Measurements from ENCODE around the gene GALNTL6. TPM values are rescaled to one million over a fixed set of nuclear protein-coding genes. Genes with fewer than 3 reads are reported as not detected.

The GALNTL6 gene
- total and polyA plus RNA-seq, 2 donors (not counting 1 experiment from before 2014, with no cell fraction given), result not detected

GRCh38 chr4:171813526-171814250, 484 bp downstream of the GALNTL6 start:
- Histone ChIP-seq H3K27ac (ENCODE audit: insufficient read depth, low read length) (no peak overlapping the region), H3K9me3 (ENCODE audit: control insufficient read depth, insufficient read depth, low read depth, low read length) (no peaks in the 10 kb centered on the region), H3K27me3 (ENCODE audit: control insufficient read depth, insufficient read depth, low read length) (no peaks in the 10 kb centered on the region), H2AFZ (ENCODE audit: low read length) (no peak overlapping the region), H3K79me2 (ENCODE audit: control insufficient read depth, insufficient read depth, low read length) (no peaks in the 10 kb centered on the region), H3K9ac (ENCODE audit: insufficient read depth, low read length) (no peak overlapping the region), H3K4me1 (ENCODE audit: control insufficient read depth, extremely low read depth, insufficient read depth, low read length) (no peaks in the 10 kb centered on the region), H4K20me1 (ENCODE audit: control insufficient read depth, extremely low read depth, insufficient read depth, low read length) (no peaks in the 10 kb centered on the region), H3K4me2 (ENCODE audit: extremely low read depth, insufficient read depth, low read length) (no peak overlapping the region), H3K4me3 (replicated peaks in 1 of 4; ENCODE audit: control extremely low read depth in 1 of 4, insufficient read depth in 1 of 4, low read depth in 3 of 4, low read length in 4 of 4) (peak overlapping the region in 1 of 4 experiments; percentile 27), H3K36me3 (ENCODE audit: control insufficient read depth, insufficient read depth, low read length) (no peaks in the 10 kb centered on the region)
- TF ChIP-seq CTCF (conservative IDR thresholded peaks at IDR 0.05 in 1 of 2, IDR thresholded peaks at IDR 0.05 in 1 of 2; ENCODE audit: low read depth in 1 of 2, low read length in 2 of 2), result no peak
- no peak for TF ChIP-seq EZH2 (IDR thresholded peaks at IDR 0.05; ENCODE audit: low read length, missing control alignments)
- no peak for DNase-seq (ENCODE audit: low read depth in 2 of 2)

GRCh38 chr4:171814545-171814944, 1.3 kb downstream of the GALNTL6 start:
- no peaks in the 10 kb centered on the region for H4K20me1 ChIP-seq (ENCODE audit: control insufficient read depth, extremely low read depth, insufficient read depth, low read length)
- no peak for DNase-seq (ENCODE audit: low read depth in 2 of 2)
- H2AFZ ChIP-seq (ENCODE audit: low read length), result no peak overlapping the region
- H3K27me3 ChIP-seq (ENCODE audit: control insufficient read depth, insufficient read depth, low read length), result no peaks in the 10 kb centered on the region
- H3K27ac ChIP-seq (ENCODE audit: insufficient read depth, low read length), result no peak overlapping the region
- H3K9ac ChIP-seq (ENCODE audit: insufficient read depth, low read length), result no peak overlapping the region
- H3K36me3 ChIP-seq (ENCODE audit: control insufficient read depth, insufficient read depth, low read length), result no peaks in the 10 kb centered on the region
- no peaks in the 10 kb centered on the region for H3K79me2 ChIP-seq (ENCODE audit: control insufficient read depth, insufficient read depth, low read length)
- H3K4me2 ChIP-seq (ENCODE audit: extremely low read depth, insufficient read depth, low read length), result no peak overlapping the region
- no peaks in the 10 kb centered on the region for H3K9me3 ChIP-seq (ENCODE audit: control insufficient read depth, insufficient read depth, low read depth, low read length)
- TF ChIP-seq EZH2 (IDR thresholded peaks at IDR 0.05; ENCODE audit: low read length, missing control alignments), result no peak
- TF ChIP-seq CTCF (conservative IDR thresholded peaks at IDR 0.05 in 1 of 2, IDR thresholded peaks at IDR 0.05 in 1 of 2; ENCODE audit: low read depth in 1 of 2, low read length in 2 of 2), result no peak
- no peaks in the 10 kb centered on the region for H3K4me1 ChIP-seq (ENCODE audit: control insufficient read depth, extremely low read depth, insufficient read depth, low read length)
- H3K4me3 ChIP-seq (replicated peaks in 1 of 4; ENCODE audit: control extremely low read depth in 1 of 4, insufficient read depth in 1 of 4, low read depth in 3 of 4, low read length in 4 of 4), result no peak overlapping the region

- Histone ChIP-seq H3K36me3 (ENCODE audit: control insufficient read depth, insufficient read depth, low read length) (no peaks in the 10 kb centered on the region), H3K9me3 (ENCODE audit: control insufficient read depth, insufficient read depth, low read depth, low read length) (no peaks in the 10 kb centered on the region), H3K4me1 (ENCODE audit: control insufficient read depth, extremely low read depth, insufficient read depth, low read length) (no peaks in the 10 kb centered on the region), H4K20me1 (ENCODE audit: control insufficient read depth, extremely low read depth, insufficient read depth, low read length) (no peaks in the 10 kb centered on the region), H3K9ac (ENCODE audit: insufficient read depth, low read length) (no peak overlapping the region), H2AFZ (ENCODE audit: low read length) (no peak overlapping the region), H3K4me3 (replicated peaks in 1 of 4; ENCODE audit: control extremely low read depth in 1 of 4, insufficient read depth in 1 of 4, low read depth in 3 of 4, low read length in 4 of 4) (no peak overlapping the region), H3K27me3 (ENCODE audit: control insufficient read depth, insufficient read depth, low read length) (no peaks in the 10 kb centered on the region), H3K79me2 (ENCODE audit: control insufficient read depth, insufficient read depth, low read length) (no peaks in the 10 kb centered on the region), H3K4me2 (ENCODE audit: extremely low read depth, insufficient read depth, low read length) (no peak overlapping the region), H3K27ac (ENCODE audit: insufficient read depth, low read length) (no peak overlapping the region)
- TF ChIP-seq EZH2 (IDR thresholded peaks at IDR 0.05; ENCODE audit: low read length, missing control alignments) (no peak), CTCF (conservative IDR thresholded peaks at IDR 0.05 in 1 of 2, IDR thresholded peaks at IDR 0.05 in 1 of 2; ENCODE audit: low read depth in 1 of 2, low read length in 2 of 2) (no peak)
- DNase-seq (ENCODE audit: low read depth in 2 of 2), result no peak
These were observed 3.8 kb downstream of the GALNTL6 start for GRCh38 chr4:171817026-171817425.
